ENCODE data around the gene FEN1. TPM values are rescaled to one million over a fixed set of nuclear protein-coding genes. Genes with fewer than 3 reads are reported as not detected.

FEN1 gene, protein sequence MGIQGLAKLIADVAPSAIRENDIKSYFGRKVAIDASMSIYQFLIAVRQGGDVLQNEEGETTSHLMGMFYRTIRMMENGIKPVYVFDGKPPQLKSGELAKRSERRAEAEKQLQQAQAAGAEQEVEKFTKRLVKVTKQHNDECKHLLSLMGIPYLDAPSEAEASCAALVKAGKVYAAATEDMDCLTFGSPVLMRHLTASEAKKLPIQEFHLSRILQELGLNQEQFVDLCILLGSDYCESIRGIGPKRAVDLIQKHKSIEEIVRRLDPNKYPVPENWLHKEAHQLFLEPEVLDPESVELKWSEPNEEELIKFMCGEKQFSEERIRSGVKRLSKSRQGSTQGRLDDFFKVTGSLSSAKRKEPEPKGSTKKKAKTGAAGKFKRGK
- polyA plus RNA-seq (2012; ENCODE audit: insufficient read depth, insufficient read length), result 170 TPM

- peak; percentile 92 for DNase-seq (ENCODE audit: low read depth, low spot score)
- peak within 1 kb of the TSS; percentile 70 for H3K4me3 ChIP-seq (ENCODE audit: low read length)
Observed at GRCh38 chr11:61792310-61793082, at the start of gene FEN1, which contains the start of gene TMEM258. Gene FEN1 (plus strand): TSS chr11:61792911. CDS start chr11:61795362, 2,451 bp downstream. Gene TMEM258 (minus strand): TSS chr11:61792599. CDS start chr11:61792558, 41 bp downstream.

DNA sequence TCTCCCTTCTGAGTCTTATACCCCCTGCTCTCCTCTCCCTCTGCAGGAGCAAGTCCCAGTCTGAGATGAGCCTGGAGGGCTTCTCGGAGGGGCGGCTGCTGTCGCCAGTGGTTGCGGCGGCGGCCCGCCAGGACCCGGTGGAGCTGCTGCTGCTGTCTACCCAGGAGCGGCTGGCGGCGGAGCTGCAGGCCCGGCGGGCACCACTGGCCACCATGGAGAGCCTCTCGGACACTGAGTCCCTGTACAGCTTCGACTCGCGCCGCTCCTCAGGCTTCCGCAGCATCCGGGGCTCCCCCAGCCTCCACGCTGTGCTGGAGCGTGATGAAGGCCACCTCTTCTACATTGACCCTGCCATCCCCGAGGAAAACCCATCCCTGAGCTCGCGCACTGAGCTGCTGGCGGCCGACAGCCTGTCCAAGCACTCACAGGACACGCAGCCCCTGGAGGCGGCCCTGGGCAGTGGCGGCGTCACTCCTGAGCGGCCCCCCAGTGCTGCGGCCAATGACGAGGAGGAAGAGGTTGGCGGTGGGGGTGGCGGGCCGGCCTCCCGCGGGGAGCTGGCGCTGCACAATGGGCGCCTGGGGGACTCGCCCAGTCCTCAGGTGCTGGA, 49.1 kb upstream of the FEN1 start:
- no peak for DNase-seq (ENCODE audit: low read depth, low spot score)
- H3K4me3 ChIP-seq (ENCODE audit: low read length), result no peak overlapping the region

DNA sequence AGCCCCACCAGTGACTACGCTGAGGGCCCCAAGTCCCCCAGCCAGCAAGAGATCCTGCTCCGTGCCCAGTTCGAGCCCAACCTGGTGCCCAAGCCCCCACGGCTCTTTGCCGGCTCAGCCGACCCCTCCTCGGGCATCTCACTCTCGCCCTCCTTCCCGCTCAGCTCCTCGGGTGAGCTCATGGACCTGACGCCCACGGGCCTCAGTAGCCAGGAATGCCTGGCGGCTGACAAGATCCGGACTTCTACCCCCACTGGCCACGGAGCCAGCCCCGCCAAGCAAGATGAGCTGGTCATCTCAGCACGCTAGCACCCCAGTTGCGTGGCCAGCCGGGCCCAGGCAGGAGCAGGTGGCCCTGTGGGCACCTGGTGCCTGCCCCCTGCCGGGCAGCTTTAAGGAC, 48.5 kb upstream of the FEN1 start:
- H3K4me3 ChIP-seq (ENCODE audit: low read length), result no peak overlapping the region

GRCh38 chr11:61744609-61745156, 48.0 kb upstream of the FEN1 start:
- no peak overlapping the region for H3K4me3 ChIP-seq (ENCODE audit: low read length)
- DNase-seq (ENCODE audit: low read depth, low spot score), result no peak

More for the DNA sequence above, 48.5 kb upstream of the FEN1 start:
- no peak for DNase-seq (ENCODE audit: low read depth, low spot score)

DNA sequence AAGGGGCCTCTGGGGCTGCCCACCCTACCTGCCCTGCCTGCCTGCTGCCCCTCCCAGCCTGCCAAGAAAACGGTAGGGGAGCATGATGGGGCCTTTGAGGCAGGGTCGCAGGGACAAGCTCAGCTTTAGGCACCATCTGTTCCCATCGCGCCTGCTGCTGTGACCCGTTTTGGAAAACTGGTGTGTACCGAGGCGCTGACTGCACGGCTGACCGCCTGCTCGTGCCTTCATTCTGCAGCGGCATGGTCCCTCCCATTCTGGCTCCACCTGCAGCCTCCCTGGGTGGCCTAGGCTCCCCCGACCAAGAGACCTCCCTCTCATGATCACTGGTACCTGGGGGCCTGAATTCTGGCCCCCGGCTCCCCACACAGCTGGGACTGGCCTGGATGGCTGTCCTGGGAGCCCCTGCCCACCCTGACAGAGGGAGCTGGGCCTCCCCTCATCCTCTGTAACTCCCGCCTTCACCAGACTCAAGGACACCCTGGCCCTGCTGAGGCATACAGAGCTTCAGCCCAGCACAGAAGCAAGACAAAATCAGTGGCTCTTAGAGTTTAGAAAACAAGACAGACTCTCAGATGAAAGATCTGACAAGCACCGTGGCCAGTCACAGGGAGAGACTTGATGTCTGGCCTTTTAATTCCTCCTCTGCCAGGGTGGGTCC, 46.8 kb upstream of the FEN1 start:
- no peak overlapping the region for H3K4me3 ChIP-seq (ENCODE audit: low read length)
- no peak for DNase-seq (ENCODE audit: low read depth, low spot score)

- no peak for DNase-seq (ENCODE audit: low read depth, low spot score)
- no peak overlapping the region for H3K4me3 ChIP-seq (ENCODE audit: low read length)
Observed at GRCh38 chr11:61746442-61747191, 46.1 kb upstream of the FEN1 start.

GRCh38 chr11:61747192-61747966, 45.3 kb upstream of the FEN1 start:
- DNase-seq (ENCODE audit: low read depth, low spot score), result no peak
- H3K4me3 ChIP-seq (ENCODE audit: low read length), result no peak overlapping the region

DNA sequence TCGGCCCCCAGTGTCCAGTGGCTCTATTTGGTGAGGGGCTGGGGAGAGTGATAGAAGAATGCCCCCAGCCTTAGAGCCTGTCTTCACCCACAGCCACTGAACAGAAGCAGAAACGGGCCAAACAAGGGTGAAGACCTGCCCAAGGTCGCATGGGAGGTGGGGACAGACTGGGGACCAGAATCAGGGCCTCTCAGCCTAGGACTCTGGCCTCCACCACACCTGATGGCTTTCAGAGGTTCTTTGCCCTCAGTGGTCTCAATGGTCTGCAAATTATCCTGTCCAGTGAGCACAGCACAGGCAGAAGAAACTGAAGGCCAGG, 44.8 kb upstream of the FEN1 start:
- H3K4me3 ChIP-seq (ENCODE audit: low read length), result no peak overlapping the region
- no peak for DNase-seq (ENCODE audit: low read depth, low spot score)

- no peak for DNase-seq (ENCODE audit: low read depth, low spot score)
- H3K4me3 ChIP-seq (ENCODE audit: low read length), result no peak overlapping the region
Observed at GRCh38 chr11:61749591-61750217, 43.0 kb upstream of the FEN1 start.

DNA sequence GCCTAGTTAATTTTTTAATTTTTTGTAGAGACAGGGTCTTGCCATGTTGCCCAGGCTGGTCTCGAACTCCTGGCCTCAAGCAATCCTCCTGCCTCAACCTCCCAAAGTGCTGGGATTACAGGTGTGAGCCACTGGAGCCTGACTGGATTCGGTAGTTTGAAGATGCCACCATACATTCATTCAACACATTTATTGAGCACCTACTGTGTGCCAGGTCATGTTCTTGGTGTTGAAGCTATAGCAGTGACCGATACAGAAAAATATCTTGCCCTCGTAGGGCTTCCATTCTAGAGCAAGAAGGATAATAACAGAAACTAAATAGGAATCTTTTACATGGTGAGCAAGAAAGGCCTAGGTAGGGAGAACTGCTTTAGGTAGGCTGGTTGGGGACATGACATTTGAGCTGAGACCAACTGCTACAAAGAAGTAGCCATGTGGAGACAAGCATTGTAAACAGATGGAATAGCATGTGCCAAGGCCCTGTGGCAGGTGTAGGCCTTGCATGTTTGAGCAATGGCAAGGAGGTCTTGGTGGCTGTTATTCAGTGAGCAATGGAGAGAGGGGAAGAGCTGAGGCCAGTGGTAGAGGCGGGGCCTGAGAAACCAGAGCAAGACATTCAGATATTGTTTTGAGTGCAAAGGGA, 42.0 kb upstream of the FEN1 start:
- H3K4me3 ChIP-seq (ENCODE audit: low read length), result no peak overlapping the region
- DNase-seq (ENCODE audit: low read depth, low spot score), result no peak

DNA sequence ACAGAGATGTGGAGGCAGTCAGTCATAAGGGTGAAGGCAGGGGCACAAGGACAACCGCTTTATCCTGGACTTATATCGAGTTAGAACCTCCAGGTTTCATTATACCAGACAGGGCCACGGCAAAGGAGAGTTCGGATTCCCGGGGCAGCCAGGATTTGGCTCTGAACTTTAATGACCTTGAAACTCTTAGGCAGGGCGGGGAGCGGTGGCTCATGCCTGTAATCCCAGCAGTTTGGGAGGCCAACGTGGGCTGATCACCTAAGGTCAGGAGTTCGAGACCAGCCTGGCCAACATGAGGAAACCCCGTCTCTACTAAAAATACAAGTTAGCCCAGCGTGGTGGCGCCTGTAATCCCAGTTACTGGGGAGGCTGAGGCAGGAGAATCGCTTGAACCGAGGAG, 41.3 kb upstream of the FEN1 start:
- H3K4me3 ChIP-seq (ENCODE audit: low read length), result no peak overlapping the region
- DNase-seq (ENCODE audit: low read depth, low spot score), result no peak

DNA sequence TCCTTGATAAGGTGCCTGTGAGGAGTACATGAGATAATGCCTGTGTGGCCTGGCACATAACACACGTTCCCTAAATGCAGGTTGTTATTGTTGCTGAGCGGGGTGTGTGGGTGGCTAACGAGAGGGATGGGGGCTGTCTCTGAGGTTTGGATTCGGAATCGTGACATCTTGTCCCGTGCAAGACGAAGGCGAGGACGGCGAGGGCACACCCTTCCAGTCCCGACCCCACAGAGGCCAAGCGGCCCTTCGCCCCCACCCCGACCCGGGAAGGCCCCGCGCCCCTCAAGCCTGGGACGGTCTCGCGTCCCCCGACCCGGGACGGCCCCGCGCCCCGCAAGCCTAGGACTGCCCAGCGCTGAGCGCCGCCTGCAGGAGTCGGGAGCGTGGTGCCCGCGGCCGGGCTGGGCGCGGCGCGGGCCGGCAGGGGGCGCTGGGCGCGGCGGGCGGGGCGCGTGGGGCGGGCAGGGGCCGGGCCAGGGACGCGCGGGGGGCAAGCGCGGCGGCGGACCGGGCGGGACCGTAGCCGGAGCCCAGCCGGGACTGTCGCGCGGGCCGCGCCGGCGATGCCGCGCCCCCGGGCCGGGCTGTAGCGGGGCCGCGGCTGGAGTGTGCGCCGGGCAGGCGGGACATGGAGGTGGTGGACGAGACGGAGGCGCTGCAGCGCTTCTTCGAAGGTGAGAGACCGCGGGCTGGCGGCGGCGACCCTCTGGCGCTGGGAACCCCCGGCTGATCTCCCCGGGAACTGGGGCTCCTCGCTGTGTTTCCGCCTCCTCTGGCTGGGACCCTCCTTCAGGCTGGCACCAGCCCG, 40.4 kb upstream of the FEN1 start, which contains the start of gene MYRF:
MYRF (plus strand) TSS at position 520 of the 808 bp plus-strand sequence; CDS start at position 629, 109 bp downstream.
- no peak for DNase-seq (ENCODE audit: low read depth, low spot score)
- peak within 1 kb of the TSS; percentile 47 for H3K4me3 ChIP-seq (ENCODE audit: low read length)

DNA sequence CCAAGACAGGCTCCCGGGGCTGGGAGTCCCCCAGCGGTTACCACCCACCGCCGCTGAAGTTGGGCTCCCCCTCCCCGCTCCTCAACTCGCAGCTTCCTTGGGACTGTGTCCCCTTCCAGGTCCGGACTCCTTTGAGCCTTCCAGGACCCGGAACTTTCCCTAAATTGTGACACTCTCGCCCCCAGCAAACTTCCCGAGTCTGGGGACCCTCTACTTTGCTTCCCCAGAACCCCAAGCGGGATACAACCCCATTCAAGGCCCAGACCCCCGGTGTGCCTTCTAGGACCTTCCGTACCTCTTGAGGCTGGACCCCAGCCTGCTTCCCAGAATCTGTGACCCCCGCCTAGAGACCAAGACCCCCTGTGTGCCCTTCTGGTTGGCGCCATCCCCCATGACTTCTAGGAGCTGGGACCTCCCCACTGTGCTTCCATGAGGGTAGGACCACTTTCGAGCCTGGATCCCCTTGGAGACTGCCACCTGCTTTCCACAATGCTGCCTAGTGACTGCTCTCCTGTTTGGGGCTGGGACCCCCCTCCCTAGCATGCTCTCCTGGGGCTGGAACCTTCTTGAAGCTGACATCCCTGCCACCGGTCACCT, 39.7 kb upstream of the FEN1 start:
- DNase-seq (ENCODE audit: low read depth, low spot score), result no peak
- H3K4me3 ChIP-seq (ENCODE audit: low read length), result peak overlapping the region; percentile 47

DNA sequence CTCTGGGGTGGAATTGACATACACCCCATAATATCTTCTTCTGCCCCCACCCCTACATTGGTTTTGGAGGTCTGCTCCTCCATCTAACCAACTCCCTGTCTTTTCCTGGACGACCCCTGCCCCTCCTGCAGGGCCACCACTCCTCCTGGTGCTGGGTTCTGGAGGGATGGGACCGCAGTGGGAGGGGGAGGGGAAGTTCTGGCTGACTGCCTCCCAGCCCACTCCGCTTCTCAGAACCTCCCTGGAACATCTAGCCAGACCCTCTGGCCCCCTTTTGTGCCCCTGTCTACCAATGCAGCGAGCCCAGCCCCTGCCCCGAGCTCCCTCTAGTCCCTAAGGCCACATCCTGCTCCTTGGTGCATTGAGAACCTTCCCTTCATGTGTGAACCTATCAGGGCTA, 39.0 kb upstream of the FEN1 start:
- DNase-seq (ENCODE audit: low read depth, low spot score), result no peak
- no peak overlapping the region for H3K4me3 ChIP-seq (ENCODE audit: low read length)

DNA sequence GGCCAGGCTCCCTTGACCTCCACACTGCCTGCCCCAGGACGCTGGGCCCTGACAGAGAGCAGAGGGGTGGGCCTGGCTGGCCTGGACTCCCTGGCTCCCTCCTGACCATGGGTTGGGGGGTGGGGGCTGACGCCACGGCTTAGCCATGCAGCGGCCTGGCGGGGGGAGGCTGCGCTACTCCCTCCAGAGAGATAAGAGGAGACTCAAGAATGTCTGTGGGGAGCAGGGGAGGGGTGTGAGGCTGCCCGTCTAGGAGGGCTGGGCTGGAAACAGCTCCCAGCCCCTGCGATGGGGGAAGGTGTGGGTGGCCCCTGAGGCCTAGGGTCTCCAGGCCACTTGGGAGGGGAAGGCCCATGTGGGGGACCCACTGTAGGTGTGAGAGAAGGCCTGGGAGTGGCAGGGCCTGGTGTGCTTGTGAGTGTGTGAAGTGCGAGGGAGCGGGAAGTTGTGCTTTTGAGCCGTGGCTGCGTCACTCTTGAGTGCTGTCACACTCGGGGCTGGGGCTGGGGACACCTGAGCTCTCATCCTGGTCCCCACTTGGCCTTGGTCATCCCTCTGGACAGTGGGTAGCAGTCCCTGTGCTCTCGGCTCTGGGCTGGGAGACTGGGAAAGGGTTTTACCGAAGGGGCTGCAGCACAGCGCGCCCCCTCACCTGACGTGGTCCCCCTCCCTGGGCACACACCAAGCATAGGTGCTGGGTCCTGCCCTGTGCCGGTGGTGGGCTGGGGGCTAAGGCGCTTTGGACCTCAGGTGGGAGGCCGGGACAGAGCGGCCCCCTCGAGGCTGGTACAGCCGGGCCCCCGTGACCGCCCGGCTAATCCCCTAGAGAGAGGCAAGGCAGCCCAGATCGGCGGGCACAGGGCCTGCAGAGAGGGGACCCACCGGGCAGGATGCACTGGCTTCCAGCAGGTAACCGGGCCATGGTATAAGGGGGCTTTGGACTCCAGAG, 37.9 kb upstream of the FEN1 start:
- DNase-seq (ENCODE audit: low read depth, low spot score), result no peak

More for the DNA sequence above, 37.9 kb upstream of the FEN1 start:
- no peak overlapping the region for H3K4me3 ChIP-seq (ENCODE audit: low read length)

All from Jurkat, Clone E6-1 (cell line).